Measurements from ENCODE around the gene RNF5.
A peak's percentile ranks its signal among the peaks of the same experiment; 100 is the strongest.
"Not testable (repeated sequence)": the region's sequence is repeated elsewhere in the genome, so short reads cannot be mapped to it uniquely, and the experiment has no call there.

The RNF5 gene

DNA sequence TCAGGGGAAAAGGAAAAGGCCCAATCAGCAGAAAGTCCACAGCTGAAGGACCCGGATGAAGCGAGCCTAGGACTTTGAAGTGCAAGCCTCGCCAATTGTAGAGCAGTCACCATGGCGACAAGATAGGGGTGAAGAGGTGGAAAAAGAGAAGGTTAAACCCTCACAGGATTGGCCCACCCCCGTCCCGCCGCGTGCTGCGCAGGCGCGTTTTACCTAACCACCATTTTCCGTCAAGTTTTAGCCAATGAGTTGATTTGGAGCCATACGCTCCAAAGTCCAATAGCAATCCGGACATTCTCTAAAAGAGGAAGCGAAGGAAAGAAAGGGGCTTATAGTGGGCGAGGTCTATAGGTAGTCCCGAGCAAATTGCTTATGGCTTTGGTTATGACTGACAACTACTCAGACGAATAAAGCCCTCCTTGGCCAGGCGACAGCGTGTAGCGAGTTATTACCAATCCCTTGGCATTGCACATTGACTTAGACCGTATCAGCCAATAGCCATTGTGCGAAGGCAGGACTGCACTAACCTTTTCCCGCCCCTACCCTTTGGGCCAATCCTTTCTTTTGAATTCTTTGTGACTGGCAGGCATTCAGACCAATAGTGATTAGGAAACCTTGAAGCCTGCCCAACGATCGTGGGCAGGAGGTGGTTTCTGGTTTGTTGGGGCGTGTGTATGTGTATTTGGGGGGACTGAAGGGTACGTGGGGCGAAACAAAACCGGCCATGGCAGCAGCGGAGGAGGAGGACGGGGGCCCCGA lies at the start of gene RNF5:
RNF5 (plus strand) TSS at position 618 of the 759 bp plus-strand sequence; CDS start at position 725, 107 bp downstream.
- DNase-seq (ENCODE audit: low read depth): peak; percentile 100

DNA sequence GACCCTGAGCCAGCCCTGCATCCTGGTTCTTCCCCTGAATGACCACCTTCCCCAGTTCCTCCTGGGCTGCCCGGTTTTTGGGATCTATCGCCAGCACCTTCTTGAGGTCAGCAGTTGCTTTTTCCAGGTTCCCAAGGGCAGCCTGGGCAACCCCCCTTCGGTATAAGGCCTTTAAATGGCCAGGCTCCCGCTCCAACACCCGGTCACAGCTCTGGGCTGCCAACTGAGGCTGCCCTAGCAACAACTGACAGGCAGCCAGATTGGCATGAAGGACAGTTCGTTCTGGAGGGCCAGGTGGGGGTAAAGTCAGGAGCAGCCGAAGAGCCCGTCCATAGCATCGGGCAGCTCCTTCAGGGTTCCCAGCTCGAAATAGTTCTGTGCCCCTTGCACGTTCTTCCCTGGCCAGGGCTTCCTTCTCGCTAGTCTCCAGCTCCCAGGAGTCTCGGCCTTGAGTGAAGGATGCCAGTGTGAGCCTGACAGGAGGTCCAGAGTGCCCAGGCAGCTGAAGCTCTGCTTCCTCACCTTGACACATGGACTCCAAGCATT lies 49.4 kb upstream of the RNF5 start:
- no peak for DNase-seq (ENCODE audit: low read depth)

GRCh38 chr6:32129297-32130088 lies 48.7 kb upstream of the RNF5 start:
- DNase-seq (ENCODE audit: low read depth): no peak

DNA sequence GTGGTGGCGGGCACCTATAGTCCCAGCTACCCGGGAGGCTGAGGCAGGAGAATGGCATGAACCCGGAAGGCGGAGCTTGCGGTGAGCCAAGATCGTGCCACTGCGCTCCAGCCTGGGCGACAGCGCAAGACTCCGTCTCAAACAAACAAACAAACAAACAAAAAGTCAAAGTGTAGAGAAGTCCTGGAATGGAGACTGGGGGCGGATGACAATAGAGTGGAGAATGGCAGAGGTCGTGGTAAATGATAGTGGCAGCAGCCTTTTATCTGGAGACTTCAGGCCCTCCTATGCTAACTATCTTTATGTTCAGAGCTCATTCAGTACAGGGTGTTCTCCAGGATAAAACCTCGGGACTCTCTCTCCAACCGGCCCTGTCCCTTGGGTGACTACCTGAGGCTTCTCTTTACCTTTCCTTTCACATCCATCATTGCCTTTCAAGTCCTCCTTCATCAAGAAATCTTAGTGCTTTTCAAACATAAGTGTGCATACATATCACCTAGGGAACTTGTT lies 46.7 kb upstream of the RNF5 start:
- DNase-seq (ENCODE audit: low read depth): no peak

DNA sequence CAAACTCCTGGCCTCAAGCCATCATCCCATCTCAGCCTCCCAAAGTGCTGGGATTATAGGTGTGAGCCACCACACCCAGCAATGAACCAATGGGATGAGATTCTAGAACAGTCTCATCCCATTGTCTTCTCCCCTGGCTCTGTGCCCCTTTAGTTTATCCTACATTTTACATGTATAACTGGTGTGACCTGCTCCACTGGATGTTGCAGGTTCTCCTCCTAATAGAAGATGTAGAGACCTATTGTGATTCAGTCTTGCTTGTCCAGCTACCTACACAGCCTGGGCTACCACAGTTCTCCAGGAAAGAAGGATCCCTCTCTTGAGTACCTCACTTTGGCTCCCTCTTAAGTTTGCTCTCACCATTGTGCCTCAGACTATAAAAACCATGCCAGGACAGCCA lies 46.1 kb upstream of the RNF5 start:
- DNase-seq (ENCODE audit: low read depth): no peak

DNA sequence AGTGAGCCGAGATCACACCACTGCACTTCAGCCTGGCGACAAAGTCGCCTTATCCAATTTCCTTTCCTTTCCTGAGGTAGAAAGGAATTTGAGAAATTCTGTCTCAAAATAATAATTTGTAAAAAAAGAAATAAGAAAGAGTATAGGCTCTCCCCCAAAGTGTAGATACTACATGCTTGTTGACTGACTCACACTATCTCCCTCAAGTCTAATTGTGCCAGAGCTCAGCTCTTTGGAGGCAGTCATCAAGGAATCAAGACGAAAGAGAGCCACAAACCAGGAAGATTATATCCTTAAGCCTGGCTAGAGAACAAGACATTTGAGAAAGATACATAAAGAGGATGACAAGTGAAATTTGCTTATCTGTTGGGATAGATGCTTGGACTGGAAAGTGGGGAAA lies 44.4 kb upstream of the RNF5 start:
- peak; percentile 85 for DNase-seq (ENCODE audit: low read depth)

GRCh38 chr6:32137454-32137853 lies 40.8 kb upstream of the RNF5 start:
- no peak for DNase-seq (ENCODE audit: low read depth)

DNA sequence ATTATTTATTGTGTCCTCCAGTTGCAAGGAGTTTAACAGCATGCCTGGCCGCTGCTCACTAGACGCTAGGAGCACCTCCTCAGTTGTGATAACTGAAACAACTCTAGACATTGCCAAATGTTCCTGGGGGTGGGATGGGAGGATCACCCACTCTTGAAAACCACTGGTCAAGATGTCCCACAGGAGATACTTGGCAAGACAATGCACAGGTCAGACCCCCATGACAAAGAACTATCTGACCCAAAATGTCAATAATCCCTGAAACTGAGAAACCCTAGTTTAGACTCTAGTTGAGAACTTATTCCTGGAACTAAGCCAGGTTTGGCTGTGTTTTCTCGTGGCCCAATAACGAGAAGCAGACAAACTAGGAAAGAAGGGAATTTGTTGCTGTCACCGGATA lies 38.6 kb upstream of the RNF5 start:
- no peak for DNase-seq (ENCODE audit: low read depth)

GRCh38 chr6:32140420-32141046 lies 37.7 kb upstream of the RNF5 start:
- DNase-seq (ENCODE audit: low read depth): no peak

DNA sequence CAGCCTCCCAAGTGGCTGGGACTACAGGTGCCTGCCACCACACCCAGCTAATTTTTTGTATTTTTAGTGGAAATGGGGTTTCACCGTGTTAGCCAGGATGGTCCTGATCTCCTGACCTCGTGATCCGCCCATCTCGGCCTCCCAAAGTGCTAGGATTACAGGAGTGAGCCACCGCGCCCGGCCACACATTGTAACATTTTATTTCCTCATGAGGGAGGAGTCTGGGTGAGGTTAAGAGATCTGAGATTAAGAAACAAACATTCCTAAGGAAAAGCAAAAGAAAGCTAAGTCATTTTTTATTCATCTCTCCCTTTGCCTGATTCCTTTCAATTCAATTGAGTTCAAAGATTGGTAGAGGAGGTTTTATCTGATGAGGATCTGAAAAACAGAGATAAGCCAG lies 34.0 kb upstream of the RNF5 start:
- not testable (repeated sequence) for DNase-seq (ENCODE audit: low read depth)

- DNase-seq (ENCODE audit: low read depth): no peak
These were observed 31.9 kb upstream of the RNF5 start for GRCh38 chr6:32146287-32146686.

DNA sequence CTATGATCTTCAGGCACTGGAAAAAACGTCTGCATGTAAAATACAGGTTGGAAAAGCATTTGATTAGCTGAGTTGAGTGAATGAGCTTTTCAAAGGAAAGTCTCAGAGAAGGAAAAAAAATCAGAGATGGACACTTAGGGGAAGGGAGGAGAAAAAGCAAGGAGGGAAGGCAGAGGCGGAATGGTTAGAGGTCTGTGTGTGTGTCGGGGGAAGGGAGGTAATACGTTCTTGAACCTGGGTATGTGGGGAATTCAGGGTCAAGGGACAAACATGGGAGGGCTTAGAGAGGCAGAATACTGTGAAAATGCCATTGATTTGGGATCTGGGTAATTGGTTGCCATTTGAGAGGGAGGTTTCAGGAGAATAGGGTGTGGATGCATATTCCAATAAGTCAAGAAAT lies 31.5 kb upstream of the RNF5 start:
- no peak for DNase-seq (ENCODE audit: low read depth)

GRCh38 chr6:32147401-32148132 lies 30.6 kb upstream of the RNF5 start:
- DNase-seq (ENCODE audit: low read depth): no peak

DNA sequence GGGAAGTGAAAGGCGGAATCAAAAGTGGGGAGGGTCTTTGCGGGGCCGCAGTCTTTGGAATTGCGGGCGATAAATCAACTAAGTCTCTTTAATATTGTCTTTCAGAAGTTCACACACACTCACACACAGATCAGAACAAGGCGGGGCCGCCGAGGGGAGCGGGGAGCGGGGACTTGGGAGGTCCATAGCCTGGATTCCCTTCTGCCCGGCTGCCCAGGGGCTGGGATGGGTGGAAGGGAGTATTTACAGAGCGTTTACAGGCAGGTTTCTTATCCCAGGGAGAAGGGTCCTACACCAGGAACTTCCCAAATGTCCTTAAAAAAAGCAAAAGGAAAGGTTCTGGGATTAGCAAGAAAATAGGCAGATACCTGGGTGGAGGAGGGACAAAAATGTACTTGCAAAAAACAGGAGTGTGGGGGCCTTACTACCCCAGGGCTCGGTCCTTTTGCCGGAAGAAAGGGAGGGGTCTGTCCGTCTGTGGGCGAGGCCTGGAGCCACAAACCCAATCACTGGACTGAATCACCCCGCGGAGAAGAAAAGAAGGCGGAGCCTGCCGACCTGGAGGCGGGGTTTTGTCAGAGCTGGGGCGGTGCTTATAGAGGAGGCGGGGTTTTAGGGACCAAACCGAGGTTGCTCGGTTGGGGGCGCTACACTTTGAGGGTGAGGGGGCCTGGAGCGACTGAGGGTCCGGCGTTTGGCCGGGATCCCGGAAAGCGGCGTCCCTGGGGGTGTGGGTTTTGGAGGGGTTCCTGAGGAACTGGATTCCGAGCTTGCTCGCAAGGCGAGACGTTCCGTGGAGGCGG lies 29.7 kb upstream of the RNF5 start:
- no peak for DNase-seq (ENCODE audit: low read depth)

DNA sequence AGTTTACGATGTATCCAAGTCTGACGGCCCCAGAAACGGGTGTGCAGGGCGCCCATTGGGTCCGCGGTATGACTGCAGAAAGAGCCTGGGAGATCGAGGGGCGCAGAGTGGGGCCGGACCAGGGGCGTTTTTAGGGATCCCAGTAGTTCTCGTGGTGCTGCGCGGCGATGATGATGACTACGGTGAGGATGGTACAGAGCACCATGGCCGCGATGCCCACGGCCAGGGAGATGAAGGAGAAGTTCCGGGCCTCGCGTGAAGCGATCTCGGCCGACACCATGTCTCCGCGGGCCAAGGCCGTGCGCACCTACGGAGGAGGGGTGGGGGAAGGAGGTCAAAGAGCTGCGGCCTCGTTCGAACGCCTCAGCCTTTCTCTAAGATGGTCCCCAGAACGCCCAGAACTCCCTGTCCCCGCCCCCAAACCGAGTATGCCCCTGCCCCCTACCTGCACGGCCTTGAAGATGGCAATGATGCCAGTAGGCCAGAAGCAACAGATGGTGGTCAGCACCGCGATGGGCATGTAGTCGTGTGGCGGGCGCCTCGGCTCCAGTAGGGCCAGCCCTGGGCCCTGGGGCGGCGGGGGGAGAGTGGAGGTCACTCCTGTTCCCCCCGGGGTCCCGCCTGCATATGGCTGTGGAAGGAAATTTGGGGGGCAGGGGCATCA lies 29.0 kb upstream of the RNF5 start:
- no peak for DNase-seq (ENCODE audit: low read depth)

DNA sequence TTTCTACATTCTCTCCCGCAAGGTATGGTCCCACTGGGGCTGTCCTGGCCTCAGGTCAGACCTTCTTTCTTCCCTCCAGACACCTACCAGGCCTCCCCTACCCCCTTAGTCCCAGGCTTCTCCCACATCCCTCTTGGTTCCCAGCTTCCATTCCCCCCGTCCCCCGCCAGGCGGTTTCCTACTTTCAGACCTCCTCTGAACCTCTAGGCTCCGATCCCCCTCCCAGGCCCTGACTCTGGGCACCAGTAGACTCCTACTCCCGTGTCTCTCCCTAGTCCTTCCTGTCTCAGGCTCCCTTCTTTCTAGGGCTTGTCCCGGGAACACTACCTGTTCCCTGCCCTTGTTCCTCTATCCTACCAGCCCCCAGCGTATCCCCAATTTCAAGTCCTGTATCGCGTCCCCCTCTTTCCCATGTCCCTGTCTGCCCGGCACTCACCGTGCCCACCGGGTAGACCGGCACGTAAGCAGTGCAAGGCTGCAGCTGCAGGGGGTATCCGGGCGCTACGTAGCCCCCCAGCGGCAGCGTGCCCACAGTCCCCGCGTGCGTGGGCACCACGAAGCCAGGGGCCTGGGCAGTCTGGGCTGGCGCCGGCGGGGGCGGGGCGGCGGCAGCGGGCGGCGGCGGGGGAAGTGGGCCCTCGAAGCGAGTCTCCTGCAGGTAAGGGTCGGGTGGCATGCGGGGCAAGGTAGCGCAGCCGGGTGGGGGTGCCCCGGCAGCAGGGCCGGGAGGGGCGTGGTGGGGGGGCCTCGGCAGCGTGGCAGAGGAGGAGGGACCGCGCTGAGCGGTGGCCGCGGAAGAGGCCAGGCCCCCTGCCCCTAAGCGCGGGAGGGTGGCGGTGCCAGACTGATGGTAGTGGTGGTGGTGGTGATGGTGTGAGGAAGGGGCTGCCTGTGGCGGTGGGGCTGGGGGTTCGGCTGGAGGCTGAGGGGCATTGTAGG lies 28.0 kb upstream of the RNF5 start:
- DNase-seq (ENCODE audit: low read depth): no peak

GRCh38 chr6:32151181-32151862 lies 26.9 kb upstream of the RNF5 start:
- DNase-seq (ENCODE audit: low read depth): no peak
